Stimulated activated CD4-positive, alpha-beta T cell treated with anti-CD3 and anti-CD28 coated beads, TNF-alpha, amount 100 ng/mL, for 24 hours (primary cell): ENCODE results near the gene ANO4.
"Not testable (repeated sequence)": the region's sequence is repeated elsewhere in the genome, so short reads cannot be mapped to it uniquely, and the experiment has no call there.

Experiments used
- DNase-seq, 3 experiments: peaks; one replicate each; pipeline ENCODE4 v3.0.0-alpha.2; 2020; ENCODE audit warnings: low read depth in 3 of 3

ANO4 gene

DNA sequence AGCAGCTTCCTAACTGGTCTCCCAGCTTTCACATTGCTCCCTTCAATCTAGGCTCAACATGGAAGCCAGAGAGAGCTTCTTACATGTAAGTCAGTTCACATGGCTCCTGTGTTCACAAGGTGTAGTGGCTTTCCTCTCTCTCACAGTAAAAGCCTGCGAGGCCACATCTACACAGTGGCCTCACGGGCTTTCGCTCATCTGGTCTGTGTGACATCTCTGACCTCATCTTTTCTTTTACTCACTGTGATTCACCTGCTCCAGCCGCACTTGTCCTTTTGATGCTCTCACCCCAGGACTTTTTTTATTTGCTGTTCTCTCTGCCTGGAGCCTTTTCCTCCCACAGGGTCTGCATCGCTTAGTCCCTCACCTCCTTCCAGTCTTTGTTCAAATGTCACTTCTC lies 293.3 kb downstream of the ANO4 start:
- DNase-seq = no peak

DNA sequence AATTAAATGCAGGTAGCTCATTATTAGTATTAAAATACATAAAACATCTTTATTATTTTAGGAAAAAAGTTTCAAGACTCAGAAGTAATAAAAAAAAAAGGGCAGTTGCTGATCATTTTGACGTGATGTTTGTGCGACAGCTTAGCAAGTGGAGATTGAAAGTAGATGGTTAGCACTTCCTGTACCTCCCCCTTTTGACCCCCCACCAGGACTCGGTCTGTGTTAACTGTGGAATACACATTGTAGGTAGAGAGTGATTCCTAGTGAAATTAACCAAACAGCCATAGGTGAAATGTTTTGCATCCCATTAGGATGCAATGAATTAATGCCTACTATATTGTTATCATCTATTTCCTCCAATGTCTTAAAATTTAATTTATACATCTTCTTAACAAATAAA lies 294.7 kb downstream of the ANO4 start:
- no peak for DNase-seq

DNA sequence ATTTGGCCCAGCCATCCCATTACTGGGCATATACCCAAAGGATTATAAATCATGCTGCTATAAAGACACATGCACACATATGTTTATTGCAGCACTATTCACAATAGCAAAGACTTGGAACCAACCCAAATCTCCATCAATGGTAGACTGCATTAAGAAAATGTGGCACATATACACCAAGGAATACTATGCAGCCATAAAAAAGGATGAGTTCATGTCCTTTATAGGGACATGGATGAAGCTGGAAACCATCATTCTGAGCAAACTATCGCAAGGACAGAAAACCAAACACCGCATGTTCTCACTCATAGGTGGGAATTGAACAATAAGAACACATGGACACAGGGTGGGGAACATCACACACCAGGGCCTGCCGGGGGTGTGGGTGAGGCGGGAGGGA lies 295.6 kb downstream of the ANO4 start:
- DNase-seq = not testable (repeated sequence)

DNA sequence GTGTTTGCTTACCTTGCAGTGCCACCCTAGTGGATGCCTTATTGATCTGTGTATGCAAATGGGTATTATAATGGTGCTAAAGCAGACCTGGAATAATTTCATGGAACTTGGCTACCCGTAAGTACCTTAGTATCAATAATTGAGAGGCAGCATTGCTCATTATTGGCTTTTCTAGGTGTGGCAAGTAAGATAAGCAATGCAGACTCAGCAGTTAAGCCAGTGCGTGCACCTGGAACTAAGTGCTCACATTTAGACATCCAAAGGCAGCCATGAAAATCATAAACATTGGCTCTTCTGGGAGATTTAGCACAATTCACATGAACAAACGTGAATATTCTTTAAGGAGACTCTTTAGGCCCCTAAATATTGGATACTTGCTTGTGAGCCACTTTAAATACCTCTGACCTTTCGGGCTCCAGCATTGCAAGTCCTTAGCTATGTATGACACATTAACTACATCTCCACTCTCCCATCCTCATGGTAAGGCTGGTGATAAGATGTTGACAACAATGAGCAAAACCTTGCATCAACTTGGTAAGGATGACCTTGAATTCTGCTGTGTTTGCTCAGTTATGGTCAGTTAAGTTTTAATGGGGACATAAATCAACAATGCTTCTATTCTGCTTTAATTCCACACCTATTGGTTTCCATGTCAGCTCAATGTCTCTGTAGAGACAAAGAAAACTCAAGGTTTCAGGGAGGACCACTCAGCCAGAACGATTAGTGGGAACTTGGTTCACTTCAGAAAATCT lies 303.4 kb downstream of the ANO4 start:
- DNase-seq = no peak

DNA sequence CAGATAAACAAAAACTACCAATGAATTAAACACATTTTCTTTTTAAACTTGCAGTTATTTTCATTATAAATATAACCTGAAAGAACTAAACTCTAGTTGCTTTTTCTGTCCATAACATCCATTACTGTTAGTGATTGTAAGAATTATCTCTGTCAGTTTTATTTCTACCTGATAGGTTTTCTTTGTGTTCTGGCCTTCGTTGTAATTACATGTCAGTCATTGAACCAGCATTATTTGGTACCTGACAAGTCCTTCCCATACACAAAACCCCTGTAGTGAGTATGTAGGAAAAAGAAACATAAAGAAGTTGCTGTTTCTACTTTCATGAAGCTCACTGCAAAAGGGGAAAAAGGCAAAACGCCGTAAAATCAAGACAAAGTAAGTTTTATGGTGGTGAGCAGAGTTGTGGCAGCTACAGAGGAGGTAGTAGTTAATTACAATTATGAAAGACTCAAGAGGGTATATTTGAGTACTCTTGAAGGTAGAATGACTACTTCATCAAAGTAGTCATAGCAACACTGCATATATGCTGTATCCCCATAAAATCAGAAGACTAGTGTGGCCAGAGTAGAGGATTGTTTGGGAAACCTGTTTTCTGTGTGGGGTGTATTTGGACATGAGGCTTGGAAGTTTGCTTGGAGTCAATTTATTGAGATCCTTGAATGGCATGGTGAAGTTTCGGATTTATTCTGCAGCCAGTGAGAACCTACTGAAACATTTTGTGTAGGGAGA lies 312.6 kb downstream of the ANO4 start:
- no peak for DNase-seq

DNA sequence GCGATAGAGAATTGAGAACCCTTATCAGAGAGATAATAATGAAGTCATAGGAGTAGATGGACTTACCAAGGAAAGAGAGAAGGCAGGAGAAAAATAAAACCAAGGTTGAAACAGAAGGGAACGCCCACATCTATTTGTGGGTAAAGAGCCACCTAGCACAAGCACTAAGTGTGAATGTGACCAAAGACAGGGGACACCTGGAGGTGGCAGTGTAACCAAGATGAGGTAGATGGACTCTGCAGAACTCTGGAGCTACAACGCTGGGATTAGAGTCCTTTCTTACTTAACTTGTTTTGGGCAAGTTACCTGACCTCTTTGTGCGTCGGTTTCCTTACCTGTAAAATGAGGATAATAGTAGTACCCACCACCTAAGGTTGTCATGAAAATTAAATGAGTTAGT lies 313.6 kb downstream of the ANO4 start:
- DNase-seq = no peak

DNA sequence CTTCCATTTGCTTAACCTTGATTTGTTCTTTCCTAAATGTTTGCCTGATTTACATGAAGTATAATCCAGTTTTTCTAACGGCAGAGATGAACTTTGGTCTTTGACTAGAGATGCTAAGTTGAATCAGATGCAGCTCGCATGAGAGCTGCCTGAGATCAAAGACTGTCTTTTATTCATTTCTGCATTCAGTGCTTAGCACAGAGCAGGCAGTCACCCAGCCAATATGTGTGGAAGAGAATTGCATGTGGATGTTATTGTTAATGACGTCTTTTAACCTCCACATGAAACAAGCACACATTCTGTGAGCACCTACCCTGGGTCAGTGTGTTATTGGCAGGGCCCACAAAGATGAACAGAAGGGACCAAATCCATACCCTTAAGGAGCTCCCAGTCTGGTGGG lies 316.3 kb downstream of the ANO4 start:
- no peak for DNase-seq

DNA sequence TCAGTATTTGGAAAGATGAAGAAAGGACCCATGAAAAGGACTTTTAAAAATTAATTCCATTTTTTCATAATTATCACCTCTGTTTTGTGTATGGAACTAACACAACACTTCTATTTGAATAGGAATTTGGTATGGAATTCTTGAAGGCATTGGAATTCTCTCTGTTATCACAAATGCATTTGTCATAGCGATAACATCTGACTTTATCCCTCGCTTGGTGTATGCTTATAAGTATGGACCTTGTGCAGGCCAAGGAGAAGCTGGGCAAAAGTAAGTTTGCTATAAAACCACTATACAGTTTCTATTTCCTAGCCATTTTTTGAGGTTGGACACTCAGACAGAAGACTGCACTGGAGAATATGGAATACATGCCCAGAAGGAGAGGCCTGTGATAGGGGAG lies 316.9 kb downstream of the ANO4 start:
- DNase-seq = no peak

DNA sequence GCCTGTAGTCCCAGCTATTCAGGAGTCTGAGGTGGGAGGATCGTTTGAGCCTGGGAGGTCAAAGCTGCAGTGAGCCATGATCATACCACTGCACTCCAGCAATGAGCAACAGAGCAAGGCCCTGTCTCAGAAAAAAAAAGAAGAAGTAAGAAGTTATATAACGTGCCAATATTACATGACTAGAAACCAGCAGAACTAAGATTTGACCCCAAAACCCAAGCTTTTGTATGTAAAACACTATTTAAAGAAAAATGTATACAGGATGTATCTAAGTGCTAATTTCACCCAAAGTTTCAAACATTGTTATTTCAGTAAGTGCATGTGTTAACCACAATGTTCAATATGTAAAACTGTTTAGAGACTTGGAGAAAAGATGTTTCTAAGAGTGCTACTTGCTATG lies 320.8 kb downstream of the ANO4 start:
- DNase-seq = no peak

DNA sequence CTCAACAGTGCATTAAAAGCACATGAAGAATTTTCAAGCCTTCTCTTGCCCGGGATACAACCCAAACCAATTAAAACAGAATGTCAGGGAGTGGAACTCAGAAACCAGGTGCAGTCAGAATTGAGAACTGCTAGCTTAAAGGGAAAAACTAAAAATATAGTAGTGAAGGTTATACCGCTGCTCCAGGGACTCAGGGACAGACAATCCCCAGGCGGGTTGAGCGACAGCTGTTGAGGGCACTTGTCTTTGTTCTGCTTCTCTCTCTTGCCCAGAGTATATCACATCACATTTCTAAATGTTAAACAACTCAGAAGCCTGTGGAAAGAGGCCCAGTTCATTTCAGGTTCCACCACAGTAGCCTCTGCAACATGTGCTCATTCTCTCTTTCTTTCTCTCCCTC lies 322.3 kb downstream of the ANO4 start:
- DNase-seq = no peak

DNA sequence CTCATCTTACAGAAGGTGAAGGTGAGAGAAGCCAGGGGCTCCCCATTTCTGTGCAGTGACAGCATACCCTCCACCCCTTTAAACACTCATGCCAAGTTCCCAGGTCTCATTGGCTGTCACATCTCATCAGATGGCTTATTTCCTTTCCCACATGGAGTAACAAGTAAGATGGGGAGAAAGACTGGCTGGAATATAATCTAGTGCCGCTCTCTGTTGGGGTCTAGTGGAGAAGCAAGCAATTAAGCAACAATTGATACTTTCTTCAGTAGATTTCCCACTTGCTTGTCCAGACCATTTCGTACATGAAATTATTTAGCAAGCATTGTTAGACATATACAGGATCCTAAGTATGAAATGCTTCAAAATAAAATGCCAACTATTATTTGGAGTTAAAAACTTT lies 323.3 kb downstream of the ANO4 start:
- no peak for DNase-seq

DNA sequence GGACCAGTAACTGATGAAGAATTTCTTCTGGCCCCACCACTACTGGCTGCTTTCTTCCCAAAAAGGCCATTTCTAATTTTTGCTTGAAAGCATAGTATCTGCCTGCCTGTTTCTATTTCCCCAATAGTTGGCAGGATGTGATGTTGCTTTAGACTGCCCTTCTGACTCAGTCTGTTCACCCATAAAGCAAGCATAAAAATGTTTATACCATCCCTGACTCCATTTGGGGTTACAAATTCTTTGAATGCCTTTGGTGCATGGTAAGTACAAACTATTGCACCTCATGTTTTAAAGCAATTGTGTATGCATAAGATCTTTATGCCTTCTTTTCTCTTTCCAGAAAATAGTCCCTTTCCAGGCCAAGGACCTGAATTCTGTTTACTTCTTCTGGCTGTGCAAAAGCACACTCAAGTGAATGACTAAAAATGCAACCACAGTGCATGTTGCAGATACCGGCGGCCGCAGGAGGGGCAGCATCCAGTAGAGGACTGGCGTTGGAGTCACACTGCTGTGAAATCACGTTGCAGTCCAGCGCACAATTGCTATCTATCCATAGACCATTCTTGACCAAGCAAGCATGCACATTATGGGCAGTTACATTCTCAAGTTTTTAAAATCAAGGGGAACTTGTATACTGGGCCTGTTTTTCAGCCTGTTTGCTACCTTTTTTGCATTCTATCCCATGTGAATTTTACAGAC lies 333.1 kb downstream of the ANO4 start:
- no peak for DNase-seq

DNA sequence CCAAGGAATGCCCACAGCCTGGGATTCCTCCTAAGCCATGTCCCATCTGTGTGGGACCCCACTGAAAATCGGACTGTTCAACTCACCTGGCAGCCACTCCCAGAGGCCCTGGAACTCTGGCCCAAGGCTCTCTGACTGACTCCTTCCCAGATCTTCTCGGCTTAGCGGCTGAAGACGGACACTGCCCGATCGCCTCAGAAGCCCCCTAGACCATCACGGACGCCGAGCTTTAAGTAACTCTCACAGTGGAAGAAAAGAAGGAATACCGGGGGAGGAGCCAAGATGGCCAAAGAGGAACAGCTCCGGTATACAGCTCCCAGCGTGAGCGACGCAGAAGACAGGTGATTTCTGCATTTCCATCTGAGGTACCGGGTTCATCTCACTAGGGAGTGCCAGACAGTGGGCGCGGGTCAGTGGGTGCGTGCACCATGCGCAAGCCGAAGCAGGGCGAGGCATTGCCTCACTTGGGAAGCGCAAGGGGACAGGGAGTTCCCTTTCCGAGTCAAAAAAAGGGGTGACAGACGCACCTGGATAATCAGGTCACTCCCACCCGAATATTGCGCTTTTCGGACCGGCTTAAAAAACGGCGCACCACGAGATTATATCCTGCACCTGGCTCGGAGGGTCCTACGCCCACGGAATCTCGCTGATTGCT lies 351.3 kb downstream of the ANO4 start:
- not testable (repeated sequence) for DNase-seq

DNA sequence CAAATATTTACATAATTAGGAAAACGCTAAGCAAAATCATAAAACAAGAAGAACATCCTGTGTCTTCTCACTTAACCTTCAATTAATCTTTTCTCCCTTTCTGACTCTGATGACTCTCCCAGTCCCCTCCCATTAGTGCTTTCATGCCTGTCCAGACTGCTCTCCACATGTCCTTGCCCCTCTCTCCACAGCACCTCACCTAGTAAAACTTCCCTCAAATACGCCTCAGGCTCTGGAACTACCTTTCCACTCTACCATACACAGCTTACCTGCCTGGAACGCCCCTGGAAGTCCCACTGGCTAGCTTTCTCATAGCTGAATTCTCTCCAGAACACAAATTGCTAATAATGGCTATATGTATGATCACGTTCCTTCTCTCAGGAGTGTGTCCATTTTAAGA lies 370.7 kb downstream of the ANO4 start:
- DNase-seq = no peak

DNA sequence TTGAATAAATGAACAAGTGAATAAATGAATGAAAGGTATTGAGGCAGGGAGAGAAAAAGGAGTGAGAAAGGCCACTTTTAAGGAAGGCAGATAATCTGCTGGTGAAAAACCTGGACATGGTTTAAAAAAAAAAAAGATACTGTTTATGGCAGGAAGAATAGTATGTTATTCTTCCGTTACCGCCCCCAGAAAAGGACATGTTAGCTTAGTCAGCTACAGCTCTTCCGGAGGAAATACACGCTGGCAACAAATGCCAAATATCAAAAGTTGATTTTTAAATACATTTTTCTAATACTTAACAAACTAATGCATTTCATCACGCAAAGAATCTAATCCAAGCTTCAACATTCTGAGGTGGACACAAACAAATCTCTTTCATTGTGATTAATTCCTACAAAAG lies 372.3 kb downstream of the ANO4 start:
- no peak for DNase-seq

DNA sequence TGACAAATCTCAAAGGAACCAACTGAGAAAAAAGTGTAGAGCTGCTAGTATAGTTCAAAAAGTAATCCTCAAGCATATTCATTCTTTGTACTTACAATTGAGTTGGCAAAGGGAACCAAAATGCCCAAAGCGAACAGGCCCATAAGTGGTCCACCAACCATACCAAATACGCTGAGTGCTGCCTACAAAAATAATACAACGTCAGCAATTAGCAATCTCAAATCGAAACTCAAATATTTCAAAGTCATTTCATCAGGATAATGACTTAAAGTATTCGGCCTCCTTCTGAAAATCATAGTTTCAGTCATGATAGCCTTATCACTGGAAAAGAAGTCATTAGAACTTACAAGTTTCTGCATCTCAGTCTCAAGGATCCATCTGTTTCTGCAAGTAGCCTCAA lies 373.4 kb downstream of the ANO4 start:
- DNase-seq = no peak

DNA sequence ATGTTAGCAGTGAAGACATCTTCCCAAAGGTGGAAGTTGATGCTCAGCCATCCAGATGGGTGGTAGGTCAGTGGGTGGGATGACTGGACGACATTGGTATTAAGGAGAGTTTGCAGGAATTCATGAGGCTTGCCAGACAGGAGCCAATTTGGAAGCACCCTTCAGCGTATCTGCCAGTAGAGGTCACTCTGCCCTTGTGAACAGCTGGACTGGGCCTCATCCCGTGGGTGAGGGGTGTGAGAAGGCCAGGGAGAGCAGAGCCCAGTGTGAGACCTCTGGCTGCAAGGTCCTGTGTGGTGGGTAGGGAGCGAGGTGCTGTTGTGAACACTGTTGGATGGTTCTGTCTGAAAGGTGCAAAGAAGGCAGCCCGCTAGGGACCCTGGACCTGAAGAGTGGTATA lies 377.7 kb downstream of the ANO4 start:
- DNase-seq = no peak

DNA sequence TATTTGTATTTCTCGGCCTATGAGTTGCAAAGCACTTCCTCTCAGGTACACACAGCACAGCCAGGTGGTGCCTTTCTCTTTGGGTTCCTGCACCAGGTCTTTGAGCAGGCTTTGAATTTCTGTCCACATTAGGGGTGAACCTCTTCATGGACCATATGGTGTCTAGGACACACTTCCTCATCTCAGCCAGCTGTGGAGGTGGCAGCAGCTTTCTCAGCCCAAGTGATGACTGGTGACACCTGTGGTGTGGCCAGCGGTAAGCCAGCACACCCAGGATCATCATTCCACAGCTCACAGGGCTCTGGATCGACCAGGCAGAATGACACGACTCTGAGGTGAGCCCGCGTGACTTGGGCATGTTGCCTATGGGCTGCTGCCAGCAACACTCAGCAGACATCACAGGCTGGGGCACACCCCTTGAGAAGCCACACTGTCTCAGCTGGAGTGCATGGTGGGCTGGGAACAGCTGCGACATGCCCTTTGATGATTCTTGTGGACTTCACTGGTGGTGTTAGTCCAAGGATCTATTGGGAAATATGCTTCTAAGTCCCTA lies 378.7 kb downstream of the ANO4 start:
- no peak for DNase-seq

DNA sequence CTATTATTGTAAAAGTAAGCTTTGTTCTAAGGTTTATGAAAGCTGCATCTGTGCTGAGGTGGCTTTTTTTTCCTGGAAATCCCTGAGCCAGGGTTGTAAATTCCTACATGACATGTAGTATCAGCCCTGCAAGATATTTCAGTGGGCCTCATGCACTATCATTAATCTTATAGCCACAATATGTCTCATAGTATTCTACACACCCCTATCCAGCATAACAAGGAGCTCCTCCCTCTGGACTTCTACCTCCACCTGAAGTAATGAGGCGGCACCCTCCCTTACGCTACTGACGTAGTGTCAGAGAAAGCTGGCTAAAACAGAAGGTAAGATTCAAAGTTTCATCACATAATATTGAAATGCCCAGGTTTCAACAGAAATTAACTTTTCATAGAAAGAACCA lies 380.0 kb downstream of the ANO4 start:
- no peak for DNase-seq
